ENCODE results near the gene SLC50A1.
"Not testable (repeated sequence)": the region's sequence is repeated elsewhere in the genome, so short reads cannot be mapped to it uniquely, and the experiment has no call there.

Gene SLC50A1

GRCh38 chr1:155117610-155118009 is 18.0 kb upstream of the SLC50A1 start:
- peak; percentile 97 to 98 for DNase-seq

- DNase-seq, result not testable (repeated sequence)
Observed at GRCh38 chr1:155118090-155118489, 17.6 kb upstream of the SLC50A1 start.

DNA sequence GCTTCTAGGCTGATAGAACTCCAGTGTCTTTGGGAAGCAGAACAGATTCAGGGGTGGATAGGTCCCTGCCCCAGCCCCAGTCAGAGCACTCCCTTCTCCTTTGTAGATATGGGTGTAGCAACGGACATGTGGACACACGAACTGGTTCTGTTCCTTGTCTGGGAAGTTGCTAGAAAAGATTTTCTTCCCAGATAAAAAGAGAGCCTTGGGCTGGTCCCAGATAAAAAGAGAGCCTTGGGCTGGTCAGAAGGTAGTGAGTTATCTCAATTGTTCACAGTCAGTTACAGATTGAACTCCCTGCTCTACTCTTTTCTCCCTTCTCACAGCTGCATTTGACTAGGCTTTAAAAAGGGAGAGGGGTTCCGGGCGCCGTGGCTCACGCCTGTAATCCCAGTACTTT is 15.4 kb upstream of the SLC50A1 start:
- no peak for DNase-seq

DNA sequence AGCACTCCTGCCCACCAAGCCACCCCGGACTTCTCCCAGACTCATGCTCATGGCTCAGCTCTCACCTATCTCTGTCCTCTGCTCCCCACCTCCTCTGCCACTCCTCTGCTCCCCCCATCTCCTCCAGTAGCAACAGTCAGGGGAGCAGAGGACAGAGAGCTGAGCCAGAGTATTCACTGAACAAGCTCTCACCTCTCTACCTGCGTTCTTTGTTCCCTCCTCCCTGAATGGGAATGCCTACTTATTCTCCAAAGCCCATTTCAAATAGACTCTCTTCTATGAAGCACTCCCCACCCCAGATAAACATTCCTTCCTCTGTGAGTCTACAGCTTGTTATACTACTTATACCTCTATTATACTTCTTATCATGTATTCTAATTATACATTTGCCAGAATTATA is 14.4 kb upstream of the SLC50A1 start:
- no peak for DNase-seq

DNA sequence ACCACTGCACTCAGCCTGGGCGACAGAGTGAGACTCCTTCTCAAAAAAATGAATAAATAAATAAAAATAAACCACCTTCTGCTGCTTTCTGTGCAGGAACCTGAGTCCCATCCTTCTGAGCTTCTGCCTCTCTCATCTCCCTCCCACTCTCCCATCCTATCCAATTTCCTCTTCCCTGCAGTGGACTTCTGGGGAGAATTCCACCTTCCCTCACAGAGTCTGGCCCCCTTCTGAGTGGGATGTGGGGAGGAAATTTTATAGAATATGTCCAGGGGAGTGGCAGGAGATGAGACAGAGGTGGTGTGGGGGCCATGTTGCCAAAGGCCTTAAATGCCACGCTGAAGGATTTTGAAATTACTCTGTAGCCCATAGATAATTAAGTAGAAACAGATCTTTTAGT is 13.3 kb upstream of the SLC50A1 start:
- DNase-seq, result no peak

- no peak for DNase-seq
Observed at GRCh38 chr1:155123801-155124200, 11.9 kb upstream of the SLC50A1 start.

GRCh38 chr1:155124503-155125463 is 10.9 kb upstream of the SLC50A1 start:
- peak in 1 of 2 experiments; percentile 60 for DNase-seq

GRCh38 chr1:155125511-155125945 is 10.1 kb upstream of the SLC50A1 start:
- DNase-seq, result peak in 1 of 2 experiments; percentile 86

DNA sequence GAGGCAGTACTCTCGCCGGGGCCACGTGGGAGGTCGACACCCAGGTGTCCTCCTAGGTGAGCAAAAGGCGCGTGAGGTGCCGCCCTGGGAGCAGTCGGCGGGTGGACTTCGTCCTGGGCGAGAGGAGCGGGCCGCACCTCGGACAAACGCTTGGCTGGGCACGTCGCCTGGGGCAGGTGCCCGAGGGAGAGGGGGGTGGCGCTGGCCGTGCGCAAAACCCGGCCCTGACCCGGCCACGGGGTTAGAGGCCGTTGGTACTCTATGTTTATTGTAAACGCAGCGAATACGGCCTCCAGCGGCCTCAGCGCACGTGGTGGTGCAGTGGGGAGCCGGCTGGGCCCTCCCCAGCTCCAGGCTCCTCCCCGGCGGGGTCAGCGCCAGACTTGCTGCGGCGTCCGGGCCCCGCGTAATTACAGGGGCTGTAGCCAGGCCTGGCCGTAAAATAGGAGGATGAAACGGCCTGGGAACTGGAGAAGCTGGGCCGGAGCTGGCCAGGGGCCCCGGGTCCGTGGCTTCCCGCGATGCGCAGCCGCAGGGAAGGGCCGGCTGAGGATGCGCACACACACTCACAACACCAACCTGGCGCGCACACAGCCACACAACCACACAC is 9.6 kb upstream of the SLC50A1 start:
- peak; percentile 67 to 96 for DNase-seq

GRCh38 chr1:155126556-155127104 is 9.0 kb upstream of the SLC50A1 start:
- peak; percentile 99 for DNase-seq

GRCh38 chr1:155127105-155127966 is 8.3 kb upstream of the SLC50A1 start, which contains the start of gene EFNA1:
TSS of gene EFNA1 (plus strand) at chr1:155127876. CDS start at chr1:155127978, 102 bp downstream.
- peak; percentile 98 for DNase-seq

DNA sequence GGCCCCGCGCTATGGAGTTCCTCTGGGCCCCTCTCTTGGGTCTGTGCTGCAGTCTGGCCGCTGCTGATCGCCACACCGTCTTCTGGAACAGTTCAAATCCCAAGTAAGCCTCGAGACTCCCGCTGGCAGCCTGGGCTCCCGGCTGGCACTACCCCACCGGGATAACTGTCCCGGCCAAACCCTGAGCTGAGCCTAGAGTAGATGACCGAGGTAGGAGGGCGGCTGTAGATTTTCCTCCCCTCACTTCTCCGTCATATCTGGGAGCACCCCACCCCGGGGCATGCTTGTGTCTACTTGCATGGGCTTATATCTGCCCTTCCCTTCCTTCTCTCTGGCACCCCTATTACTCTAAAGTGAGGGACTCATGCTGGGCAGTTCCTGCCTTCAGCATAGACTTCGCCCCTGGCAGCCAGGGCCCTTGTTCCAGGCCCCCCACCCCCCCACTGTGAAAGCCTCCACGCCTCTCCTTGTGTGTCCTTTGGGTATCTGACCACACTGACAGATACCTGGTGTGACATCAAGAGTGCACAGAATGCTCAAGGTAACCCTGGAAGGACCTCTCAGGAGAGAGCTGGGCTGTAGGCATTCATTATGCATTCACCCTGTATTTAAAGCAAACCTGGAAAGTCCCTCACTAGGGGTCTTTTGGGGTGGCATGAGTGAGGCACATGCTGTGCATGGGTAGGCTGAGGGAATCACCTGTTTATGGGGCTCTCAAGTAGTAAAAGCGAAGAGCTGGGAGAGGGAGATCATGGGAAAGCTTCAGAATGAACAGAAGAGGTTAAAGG is 7.5 kb upstream of the SLC50A1 start:
- peak in 1 of 2 experiments; percentile 75 for DNase-seq

DNA sequence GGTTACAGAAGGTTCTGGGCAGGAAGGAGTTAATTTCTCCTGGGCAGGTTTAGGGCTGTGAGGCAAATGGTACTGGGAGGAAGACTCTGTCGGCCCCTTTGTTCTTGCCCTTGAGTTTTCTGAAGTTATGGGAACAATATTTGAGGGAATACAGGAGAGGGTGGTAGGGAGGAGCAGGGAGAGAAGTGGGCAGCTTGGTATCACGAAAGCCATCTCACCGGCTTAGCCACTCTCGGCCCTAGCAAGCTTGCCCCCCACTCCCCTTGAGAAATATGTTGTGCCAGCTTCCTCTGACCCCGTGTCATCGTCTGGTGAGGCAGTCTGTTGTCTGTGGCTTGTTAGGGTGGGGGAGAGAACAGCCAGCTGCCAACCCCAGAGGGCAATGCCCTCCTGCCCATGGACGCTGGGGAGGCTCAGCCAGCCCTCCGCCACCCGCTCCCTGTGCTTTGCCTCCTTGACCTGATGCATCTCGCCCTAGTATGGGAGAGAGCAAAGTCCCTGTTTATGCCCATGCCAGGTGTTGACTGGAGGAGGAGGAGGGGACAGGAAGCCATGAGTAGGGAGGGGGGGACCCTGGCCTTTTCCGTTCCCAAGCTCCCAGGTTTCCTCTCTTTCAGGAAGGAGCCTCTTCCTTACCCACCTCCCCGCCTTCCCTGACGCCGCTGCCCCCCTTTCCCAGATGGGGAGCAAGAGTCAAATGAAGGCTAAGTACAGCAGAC is 6.7 kb upstream of the SLC50A1 start:
- DNase-seq, result peak; percentile 75 to 90

GRCh38 chr1:155130272-155131006 is 5.2 kb upstream of the SLC50A1 start:
- peak; percentile 83 to 88 for DNase-seq

GRCh38 chr1:155131285-155131684 is 4.4 kb upstream of the SLC50A1 start:
- DNase-seq, result no peak

GRCh38 chr1:155131856-155132255 is 3.8 kb upstream of the SLC50A1 start:
- no peak for DNase-seq

GRCh38 chr1:155133799-155134281 is 1.8 kb upstream of the SLC50A1 start:
- no peak for DNase-seq

GRCh38 chr1:155134322-155134721 is 1.3 kb upstream of the SLC50A1 start:
- DNase-seq, result no peak

- peak; percentile 71 to 83 for DNase-seq
Observed at GRCh38 chr1:155134880-155135414, 705 bp upstream of the SLC50A1 start.

DNA sequence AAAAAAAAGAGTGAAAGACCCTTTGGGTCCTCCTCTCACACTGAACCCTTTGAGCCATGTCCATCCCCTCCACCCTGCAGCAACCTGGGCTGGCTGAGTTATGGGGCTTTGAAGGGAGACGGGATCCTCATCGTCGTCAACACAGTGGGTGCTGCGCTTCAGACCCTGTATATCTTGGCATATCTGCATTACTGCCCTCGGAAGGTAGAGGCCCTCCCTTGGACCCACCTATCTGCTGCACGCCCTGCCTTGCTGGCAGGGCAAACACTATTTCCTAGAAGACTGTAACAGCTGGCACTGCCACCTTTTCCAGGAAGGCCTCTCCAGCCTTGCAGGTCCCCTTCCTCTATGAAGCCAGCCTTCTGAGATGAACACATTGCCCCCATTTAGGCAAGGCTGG is 1.1 kb downstream of the SLC50A1 start:
- DNase-seq, result peak; percentile 41 to 61
